Vagina (tissue), 2 donors: Measurements from ENCODE around the gene PSMC5. TPM values are rescaled to one million over a fixed set of nuclear protein-coding genes. Genes with fewer than 3 reads are reported as not detected.
"Not testable (repeated sequence)": the region's sequence is repeated elsewhere in the genome, so short reads cannot be mapped to it uniquely, and the experiment has no call there.

Source experiments
- DNase-seq, 2 donors: peaks; one replicate each; pipeline ENCODE4 v3.0.0-alpha.2; 2017; ENCODE audit errors: extremely low spot score in 2 of 2
- H3K27ac ChIP-seq: fragments of 200-600 bp; sonication (generic); one replicate; pipeline ENCODE4 v1.5.1; 2019
- H3K27me3 ChIP-seq: fragments of 200-600 bp; sonication (generic); one replicate; pipeline ENCODE4 v1.5.1; 2019
- H3K36me3 ChIP-seq, 2 donors: fragments of 200-600 bp; sonication (generic); one replicate each; pipeline ENCODE4 v1.5.1; 2017 to 2019
- H3K4me1 ChIP-seq: fragments of 200-600 bp; sonication (generic); one replicate; pipeline ENCODE4 v1.5.1; 2019
- H3K4me3 ChIP-seq, 2 donors: fragments of 200-600 bp; sonication (generic); 1 replicate in 1 of 2; 2 replicates in 1 of 2; pipeline ENCODE4 v1.5.1; 2016 to 2019
- H3K9me3 ChIP-seq: fragments of 200-600 bp; sonication (generic); one replicate; pipeline ENCODE4 v1.5.1; 2019
- POLR2A ChIP-seq, 2 donors: fragments of 450-650 bp; IDR thresholded peaks; one replicate each; pipeline ENCODE4 v1.6.1; 2017; ENCODE audit warnings: antibody characterized with exemption in 2 of 2, mild to moderate bottlenecking in 2 of 2, moderate library complexity in 2 of 2
- POLR2AphosphoS5 ChIP-seq, 2 donors: sonication (generic); formaldehyde crosslinking; IDR thresholded peaks; one replicate each; pipeline ENCODE4 v1.9.0; 2017; ENCODE audit warnings: antibody characterized with exemption in 2 of 2, mild to moderate bottlenecking in 2 of 2, low read depth in 1 of 2; ENCODE audit not compliant: insufficient read depth in 1 of 2
- intact Hi-C: fragments of 100-400 bp; cut with DNase I; formaldehyde crosslinking; loops from one replicate; pipeline ENCODE4 v1.15.1; 2023
- total RNA-seq: library from RNA; depleted of rRNA; stranded (reverse); fragments of >200 nt; gene quantifications from one replicate; pipeline ENCODE4 v1.2.3, GENCODE V29; 2016
- TF ChIP-seq, protein P1 (sequence below), 3 experiments: fragments of 450-650 bp in 2 of 3; fragments of 200-600 bp in 1 of 3; sonication (generic) in 1 of 3; IDR thresholded peaks; one replicate each; pipeline ENCODE4 v1.5.1; 2017 to 2019; ENCODE audit warnings: antibody characterized with exemption in 3 of 3, mild to moderate bottlenecking in 2 of 3, moderate library complexity in 2 of 3

Gene PSMC5
- total RNA-seq, 1 donor from 2014 or later, result 92.3 TPM

- DNase-seq, H3K9me3 ChIP-seq, H3K4me3 ChIP-seq, intact Hi-C loops, H3K4me1 ChIP-seq, H3K36me3 ChIP-seq, H3K27me3 ChIP-seq, H3K27ac ChIP-seq: not testable (repeated sequence)
Observed at GRCh38 chr17:63874061-63874626, 46.9 kb downstream of the PSMC5 start.

- H3K9me3 ChIP-seq, DNase-seq, intact Hi-C loops, H3K4me3 ChIP-seq, H3K27me3 ChIP-seq, H3K4me1 ChIP-seq, H3K27ac ChIP-seq, H3K36me3 ChIP-seq: not testable (repeated sequence)
Observed at GRCh38 chr17:63874693-63875092, 47.5 kb downstream of the PSMC5 start.

DNA sequence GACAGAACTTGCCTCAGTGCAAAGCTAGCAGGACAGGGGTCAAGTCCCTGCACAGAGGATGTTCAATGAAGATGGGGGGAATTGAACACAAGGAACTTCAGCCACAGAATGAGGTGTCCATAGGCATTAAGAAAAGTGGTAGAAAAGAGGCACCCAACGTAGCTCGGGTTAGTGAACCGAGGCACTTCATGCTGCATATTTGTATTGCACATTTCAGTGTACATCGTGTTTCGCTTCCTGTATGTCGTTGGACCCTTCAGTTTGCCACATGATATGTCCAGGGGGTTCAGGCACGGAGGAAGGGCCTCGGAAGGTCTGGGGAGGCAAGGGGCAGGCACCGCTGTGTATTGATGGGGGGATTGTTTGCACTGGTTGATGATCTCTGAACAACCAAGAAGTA lies 51.2 kb downstream of the PSMC5 start:
- DNase-seq, H3K27me3 ChIP-seq, H3K36me3 ChIP-seq, H3K4me1 ChIP-seq, intact Hi-C loops, H3K27ac ChIP-seq, H3K9me3 ChIP-seq, H3K4me3 ChIP-seq: not testable (repeated sequence)

DNA sequence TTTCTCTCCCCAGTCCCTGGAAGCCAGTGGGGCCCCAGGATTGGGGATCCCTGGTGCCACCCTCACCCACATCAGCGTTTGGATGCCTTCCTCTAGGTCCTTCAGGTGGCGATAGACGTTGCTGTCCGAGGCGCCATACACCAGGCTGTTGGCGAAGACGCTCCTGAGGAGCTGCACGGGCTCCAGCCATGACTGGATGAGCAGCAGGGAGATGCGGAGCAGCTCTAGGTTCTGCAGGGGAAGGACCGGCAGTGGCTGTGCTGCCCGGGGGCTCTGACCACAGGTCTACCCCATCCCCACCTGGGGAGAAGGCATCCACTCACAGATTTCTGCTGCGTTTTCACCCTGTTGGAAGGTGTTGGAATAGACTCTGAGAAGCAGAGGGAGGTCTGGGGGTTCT lies 53.5 kb downstream of the PSMC5 start:
- no peak for DNase-seq
- Histone ChIP-seq H3K27me3 (no peaks in the 10 kb centered on the region), H3K36me3 (no peaks in the 10 kb centered on the region), H3K4me1 (no peaks in the 10 kb centered on the region), H3K27ac (no peak overlapping the region), H3K9me3 (no peaks in the 10 kb centered on the region), H3K4me3 (no peak overlapping the region)
- intact Hi-C loops, result no loop called here
- TF ChIP-seq, protein P1, sequence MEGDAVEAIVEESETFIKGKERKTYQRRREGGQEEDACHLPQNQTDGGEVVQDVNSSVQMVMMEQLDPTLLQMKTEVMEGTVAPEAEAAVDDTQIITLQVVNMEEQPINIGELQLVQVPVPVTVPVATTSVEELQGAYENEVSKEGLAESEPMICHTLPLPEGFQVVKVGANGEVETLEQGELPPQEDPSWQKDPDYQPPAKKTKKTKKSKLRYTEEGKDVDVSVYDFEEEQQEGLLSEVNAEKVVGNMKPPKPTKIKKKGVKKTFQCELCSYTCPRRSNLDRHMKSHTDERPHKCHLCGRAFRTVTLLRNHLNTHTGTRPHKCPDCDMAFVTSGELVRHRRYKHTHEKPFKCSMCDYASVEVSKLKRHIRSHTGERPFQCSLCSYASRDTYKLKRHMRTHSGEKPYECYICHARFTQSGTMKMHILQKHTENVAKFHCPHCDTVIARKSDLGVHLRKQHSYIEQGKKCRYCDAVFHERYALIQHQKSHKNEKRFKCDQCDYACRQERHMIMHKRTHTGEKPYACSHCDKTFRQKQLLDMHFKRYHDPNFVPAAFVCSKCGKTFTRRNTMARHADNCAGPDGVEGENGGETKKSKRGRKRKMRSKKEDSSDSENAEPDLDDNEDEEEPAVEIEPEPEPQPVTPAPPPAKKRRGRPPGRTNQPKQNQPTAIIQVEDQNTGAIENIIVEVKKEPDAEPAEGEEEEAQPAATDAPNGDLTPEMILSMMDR (IDR thresholded peaks at IDR 0.05), result no peak
- TF ChIP-seq POLR2AphosphoS5 (IDR thresholded peaks at IDR 0.05; ENCODE audit: insufficient read depth in 1 of 2, low read depth in 1 of 2), result no peak
- TF ChIP-seq POLR2A (IDR thresholded peaks at IDR 0.05), result no peak

GRCh38 chr17:63881337-63881736 lies 54.1 kb downstream of the PSMC5 start:
- H3K27me3 ChIP-seq, H3K9me3 ChIP-seq, H3K4me3 ChIP-seq, intact Hi-C loops, H3K27ac ChIP-seq, H3K4me1 ChIP-seq, H3K36me3 ChIP-seq, DNase-seq: not testable (repeated sequence)

Other genes with a start within 250 kb of the PSMC5 start
- gene TACO1, start 226.5 kb upstream of the PSMC5 start, total RNA-seq, result 20.9 TPM
- gene MAP3K3, start 205.0 kb upstream of the PSMC5 start, total RNA-seq, result 35.4 TPM
- gene LIMD2, start 127.3 kb upstream of the PSMC5 start, total RNA-seq, result 22.6 TPM
- 19.4 TPM for gene STRADA, start 85.6 kb upstream of the PSMC5 start, total RNA-seq
- gene CCDC47, start 53.8 kb upstream of the PSMC5 start, total RNA-seq, result 66.5 TPM
- 121 TPM for gene DDX42, start 53.3 kb upstream of the PSMC5 start, total RNA-seq
- 44.7 TPM for gene FTSJ3, start 232 bp downstream of the PSMC5 start, total RNA-seq
- gene SMARCD2, start 15.3 kb downstream of the PSMC5 start, total RNA-seq, result 146 TPM
- gene CSH2, start 46.2 kb downstream of the PSMC5 start, total RNA-seq, result not detected
- not detected for gene GH2, start 54.5 kb downstream of the PSMC5 start, total RNA-seq
- not detected for gene CSH1, start 69.1 kb downstream of the PSMC5 start, total RNA-seq
- not detected for gene CSHL1, start 83.8 kb downstream of the PSMC5 start, total RNA-seq
- gene GH1, start 91.4 kb downstream of the PSMC5 start, total RNA-seq, result not detected
- gene CD79B, start 104.9 kb downstream of the PSMC5 start, total RNA-seq, result 3.9 TPM
- gene SCN4A, start 145.5 kb downstream of the PSMC5 start, total RNA-seq, result 0.98 TPM
- gene PRR29, start 170.9 kb downstream of the PSMC5 start, total RNA-seq, result not detected
- gene ICAM2, start 193.2 kb downstream of the PSMC5 start, total RNA-seq, result 55.7 TPM